AG20443 (cell line): ENCODE measurements around the gene RPL9.
"Not testable (repeated sequence)": the region's sequence is repeated elsewhere in the genome, so short reads cannot be mapped to it uniquely, and the experiment has no call there.

Experiments used
- DNase-seq: peaks from one replicate; pipeline ENCODE4 v3.0.0; 2012; ENCODE audit warnings: low spot score, mixed read lengths

RPL9 gene

GRCh38 chr4:39425297-39425696 is 33.4 kb downstream of the RPL9 start:
- DNase-seq = not testable (repeated sequence)

DNA sequence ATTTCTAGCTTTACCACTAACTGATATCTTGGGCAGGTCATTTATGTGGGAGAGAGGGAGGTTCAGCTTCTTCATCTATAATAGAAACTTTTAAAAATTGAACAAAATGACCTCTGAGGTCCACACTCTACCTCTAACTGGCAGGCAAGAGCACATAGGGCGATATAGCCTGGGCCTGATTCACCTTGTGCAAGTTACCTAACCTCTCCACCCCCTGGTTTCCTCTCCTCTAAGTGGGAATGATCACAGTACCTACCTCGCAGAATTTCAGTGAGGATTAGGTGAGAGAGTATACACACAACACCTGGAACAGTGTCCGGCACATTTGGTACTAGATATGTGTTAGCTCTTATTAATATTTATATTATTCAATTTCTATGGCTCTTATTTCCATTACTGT is 36.5 kb downstream of the RPL9 start:
- DNase-seq = no peak

GRCh38 chr4:39415678-39416283 is 42.9 kb downstream of the RPL9 start:
- no peak for DNase-seq

GRCh38 chr4:39411561-39411960 is 47.2 kb downstream of the RPL9 start:
- not testable (repeated sequence) for DNase-seq

DNA sequence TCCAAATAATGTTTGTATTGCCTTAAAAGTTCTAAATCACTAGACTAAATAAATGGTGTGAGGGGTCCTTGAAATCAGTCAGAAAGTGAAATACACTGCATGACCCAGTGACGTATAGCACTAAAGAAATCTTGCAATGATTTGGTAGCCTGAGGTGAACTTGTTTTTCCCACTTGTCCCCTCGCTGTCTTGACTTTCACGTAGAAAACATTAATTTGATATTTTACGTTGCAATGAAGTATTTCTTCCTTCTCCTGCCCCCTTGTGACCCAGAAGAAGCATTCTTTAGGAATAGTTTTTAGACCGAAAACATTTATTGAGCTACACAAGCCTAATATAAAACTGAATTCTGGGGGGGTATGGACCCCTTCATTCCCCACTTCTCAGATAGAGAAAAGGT is 48.3 kb downstream of the RPL9 start:
- no peak for DNase-seq

- DNase-seq = no peak
Observed at GRCh38 chr4:39407584-39407885, 51.2 kb downstream of the RPL9 start.

- no peak for DNase-seq
Observed at GRCh38 chr4:39406763-39407583, 51.7 kb downstream of the RPL9 start, which contains the start of gene KLB. TSS of gene KLB (plus strand) at chr4:39406930. CDS start at chr4:39406950, 20 bp downstream.
